Liver (tissue), 9 donors: ENCODE measurements around the gene IGF1R. TPM values are rescaled to one million over a fixed set of nuclear protein-coding genes. Genes with fewer than 3 reads are reported as not detected.

Experiments used
- DNase-seq: peaks from one replicate; pipeline ENCODE4 v3.0.0-alpha.2; 2017; ENCODE audit warnings: low spot score
- H3K27ac ChIP-seq, 2 donors: one replicate each; pipeline ENCODE4 v1.7.0; 2013; ENCODE audit warnings: inconsistent platforms in 2 of 2, low read length in 2 of 2, control low read depth in 1 of 2, low read depth in 1 of 2, mild to moderate bottlenecking in 1 of 2
- H3K27me3 ChIP-seq, 4 donors: one replicate each; pipeline versions ENCODE4 v1.6.1 to v1.7.0; 2013; ENCODE audit warnings: low read length in 3 of 4, inconsistent platforms in 1 of 4, mild to moderate bottlenecking in 1 of 4, moderate library complexity in 1 of 4; ENCODE audit not compliant: control insufficient read depth in 4 of 4, insufficient read depth in 4 of 4
- H3K36me3 ChIP-seq, 4 donors: one replicate each; pipeline versions ENCODE4 v1.6.1 to v1.7.0; 2013; ENCODE audit warnings: low read length in 3 of 4, mild to moderate bottlenecking in 3 of 4, low read depth in 1 of 4, moderate library complexity in 1 of 4; ENCODE audit not compliant: control insufficient read depth in 4 of 4, insufficient read depth in 3 of 4
- H3K4me1 ChIP-seq, 4 donors: one replicate each; pipeline versions ENCODE4 v1.6.1 to v1.7.0; 2013; ENCODE audit warnings: low read length in 3 of 4, mild to moderate bottlenecking in 3 of 4, moderate library complexity in 1 of 4; ENCODE audit not compliant: control insufficient read depth in 4 of 4, insufficient read depth in 4 of 4
- H3K4me3 ChIP-seq, 3 donors: one replicate each; pipeline versions ENCODE4 v1.6.1 to v1.7.0; 2013; ENCODE audit warnings: low read length in 3 of 3, control low read depth in 1 of 3, low read depth in 1 of 3, mild to moderate bottlenecking in 1 of 3
- H3K9ac ChIP-seq, 2 donors: one replicate each; pipeline ENCODE4 v1.7.0; 2013; ENCODE audit warnings: low read length in 2 of 2, mild to moderate bottlenecking in 2 of 2, moderate library complexity in 2 of 2, control low read depth in 1 of 2, low read depth in 1 of 2
- H3K9me3 ChIP-seq, 4 donors: one replicate each; pipeline versions ENCODE4 v1.6.1 to v1.7.0; 2013; ENCODE audit warnings: low read length in 3 of 4; ENCODE audit not compliant: control insufficient read depth in 4 of 4
- ATF3 ChIP-seq: IDR thresholded peaks from 2 replicates; pipeline ENCODE4 v1.6.1; 2016; ENCODE audit warnings: antibody characterized with exemption
- CTCF ChIP-seq: fragments of 150-350 bp; IDR thresholded peaks from 2 replicates; pipeline ENCODE4 v1.5.1; 2017; ENCODE audit warnings: improper control_type of control experiment, low read depth, low read length; ENCODE audit not compliant: missing input control
- EGR1 ChIP-seq, 2 donors: IDR thresholded peaks; 2 replicates each; pipeline ENCODE4 v1.6.1; 2016 to 2018; ENCODE audit warnings: antibody characterized with exemption in 2 of 2, low read depth in 2 of 2
- FOXA1 ChIP-seq: IDR thresholded peaks from 2 replicates; pipeline ENCODE4 v1.6.1; 2016; ENCODE audit warnings: antibody characterized with exemption
- FOXA2 ChIP-seq: IDR thresholded peaks from 2 replicates; pipeline ENCODE4 v1.6.1; 2016; ENCODE audit warnings: antibody characterized with exemption
- HNF4G ChIP-seq: IDR thresholded peaks from 2 replicates; pipeline ENCODE4 v1.6.1; 2016; ENCODE audit warnings: antibody characterized with exemption
- JUND ChIP-seq, 2 donors: IDR thresholded peaks; 2 replicates each; pipeline ENCODE4 v1.6.1; 2016; ENCODE audit warnings: antibody characterized with exemption in 2 of 2
- MAX ChIP-seq: IDR thresholded peaks from 2 replicates; pipeline ENCODE4 v1.6.1; 2016; ENCODE audit warnings: antibody characterized with exemption
- RAD21 ChIP-seq, 2 donors: IDR thresholded peaks; 2 replicates each; pipeline ENCODE4 v1.6.1; 2016; ENCODE audit warnings: antibody characterized with exemption in 2 of 2, mild to moderate bottlenecking in 2 of 2
- REST ChIP-seq: IDR thresholded peaks from 2 replicates; pipeline ENCODE4 v1.6.1; 2016; ENCODE audit warnings: antibody characterized with exemption, mild to moderate bottlenecking
- RXRA ChIP-seq, 2 donors: IDR thresholded peaks; 2 replicates each; pipeline ENCODE4 v1.6.1; 2017 to 2018; ENCODE audit warnings: antibody characterized with exemption in 2 of 2, mild to moderate bottlenecking in 1 of 2
- SP1 ChIP-seq: IDR thresholded peaks from 2 replicates; pipeline ENCODE4 v1.6.1; 2018; ENCODE audit warnings: antibody characterized with exemption, mild to moderate bottlenecking
- TAF1 ChIP-seq: conservative IDR thresholded peaks from 2 replicates; pipeline ENCODE4 v1.6.1; 2016; ENCODE audit warnings: antibody characterized with exemption, mild to moderate bottlenecking
- ZBTB33 ChIP-seq: IDR thresholded peaks from 2 replicates; pipeline ENCODE4 v1.6.1; 2016; ENCODE audit warnings: antibody characterized with exemption
- WGBS: extraction: QIAGEN DNeasy Blood & Tissue Kit; methylation state at CpG from one replicate; pipeline ENCODE4 v1.1.7; 2013; 5-methylcytosine and 5-hydroxymethylcytosine counted together
- polyA plus RNA-seq, 2 donors: library from polyadenylated mRNA; stranded (reverse) in 1 of 2; unstranded in 1 of 2; fragments of 200-250 nt in 1 of 2; fragments of >200 nt in 1 of 2; fragmentation: Nextera tagmentation in 1 of 2; extraction: Ambion mirVana in 1 of 2; gene quantifications; one replicate each; pipeline versions ENCODE4 v1.2.1 to v1.2.3, GENCODE V29; 2013 to 2015
- total RNA-seq, 2 donors: library from RNA; depleted of rRNA; stranded (reverse); fragments of >200 nt; gene quantifications; one replicate each; pipeline ENCODE4 v1.2.3, GENCODE V29; 2014
- donor health status: healthy.
- donor health status: healthy.
- donor health status: healthy.
- donor health status: healthy.
- donor health status: healthy.

IGF1R gene
- total and polyA plus RNA-seq, 4 donors: 0.69 to 10.3 (median 3.2) TPM

- H3K36me3 ChIP-seq: no peaks in the 10 kb centered on the region
These were observed 30.1 kb downstream of the IGF1R start for GRCh38 chr15:98678484-98678883.

More at GRCh38 chr15:98678484-98678883, 30.1 kb downstream of the IGF1R start:
- no peak overlapping the region for H3K27ac ChIP-seq
- H3K9me3 ChIP-seq: no peaks in the 10 kb centered on the region
- no peak for DNase-seq
- no peak for TF ChIP-seq REST
- no peak for TF ChIP-seq JUND (IDR thresholded peaks at IDR 0.05)
- no peak for TF ChIP-seq FOXA2
- TF ChIP-seq ATF3: no peak
- TF ChIP-seq MAX: no peak
- TF ChIP-seq HNF4G: no peak
- TF ChIP-seq CTCF: no peak
- no peak for TF ChIP-seq EGR1 (IDR thresholded peaks at IDR 0.05; ENCODE audit: low read depth in 2 of 2)
- TF ChIP-seq SP1: no peak
- TF ChIP-seq FOXA1: no peak
- no peak for TF ChIP-seq ZBTB33
- TF ChIP-seq RXRA (IDR thresholded peaks at IDR 0.05): no peak
- no peak for TF ChIP-seq TAF1
- TF ChIP-seq RAD21 (IDR thresholded peaks at IDR 0.05): no peak
- H3K4me1 ChIP-seq: no peaks in the 10 kb centered on the region
- 94% methylated on average over 7 of the region's 7 CpGs for WGBS
- H3K9ac ChIP-seq: no peak overlapping the region
- H3K27me3 ChIP-seq: no peaks in the 10 kb centered on the region
- no peak overlapping the region for H3K4me3 ChIP-seq
